Endothelial cell of umbilical vein (primary cell): ENCODE results near the gene SENP8.
A peak's percentile ranks its signal among the peaks of the same experiment; 100 is the strongest.

ENCODE experiments used
- POLR2A ChIP-seq: IDR thresholded peaks from 2 replicates; pipeline ENCODE4 v1.6.1; 2012; ENCODE audit warnings: low read depth, mild to moderate bottlenecking, control low read depth, low read length
- TF ChIP-seq, protein P1 (sequence below), 2 donors: IDR thresholded peaks; 1 replicate in 1 of 2; 2 replicates in 1 of 2; pipeline ENCODE4 v1.5.1; 2011; ENCODE audit warnings: low read length in 2 of 2, mild to moderate bottlenecking in 2 of 2, moderate library complexity in 2 of 2, control low read depth in 1 of 2, inconsistent platforms in 1 of 2, low read depth in 1 of 2; ENCODE audit not compliant: insufficient read depth in 1 of 2; ENCODE audit errors: extremely low read depth in 1 of 2

DNA sequence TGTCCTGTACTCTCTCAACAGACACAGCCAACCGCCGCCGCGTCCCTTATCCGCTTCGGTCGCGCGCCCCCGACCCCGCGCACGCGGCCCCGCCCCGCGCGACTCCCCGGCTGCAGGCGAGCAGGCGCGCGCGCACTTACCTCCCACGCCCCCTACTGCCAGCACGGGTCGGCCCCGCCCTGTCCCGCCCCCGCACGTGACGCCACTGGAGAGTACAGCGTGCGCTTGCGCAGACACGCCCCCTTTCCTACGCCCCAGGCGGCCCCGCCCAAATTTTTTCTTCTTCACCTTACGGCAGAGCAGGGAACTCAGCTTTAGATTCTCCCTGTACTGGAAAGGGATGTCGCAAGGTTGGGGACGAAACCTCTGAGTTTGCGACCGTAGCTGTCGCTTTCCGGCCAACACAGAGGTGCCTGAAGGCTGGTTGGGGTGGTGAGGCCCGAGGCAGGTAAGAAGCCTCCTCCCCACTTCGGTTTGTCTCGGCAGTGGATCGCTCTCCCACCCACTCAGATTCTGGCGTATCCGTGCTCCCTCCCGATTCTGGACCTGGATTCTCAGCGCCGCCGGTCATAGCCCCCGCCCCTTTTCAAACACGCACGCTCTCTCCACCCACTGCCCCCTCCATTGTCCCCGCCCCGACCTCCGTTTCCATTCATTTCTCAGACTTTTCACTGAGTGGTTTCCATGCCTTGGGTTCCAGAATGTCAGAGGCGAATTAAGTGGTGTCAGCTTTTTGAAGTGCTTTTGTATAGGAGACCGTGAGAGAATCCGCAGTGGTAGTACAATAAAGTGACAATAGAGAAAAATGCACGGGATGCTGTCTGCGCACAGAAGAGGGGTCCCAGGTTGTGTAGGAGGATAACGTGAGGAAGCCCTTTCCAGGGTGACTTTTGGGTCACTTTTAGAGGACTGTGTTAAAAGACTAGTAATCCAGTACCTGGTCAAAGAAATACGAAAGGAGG lies at the start of gene SENP8, which contains the start of gene MYO9A:
- peak; percentile 71 for TF ChIP-seq POLR2A
- TF ChIP-seq, protein P1, sequence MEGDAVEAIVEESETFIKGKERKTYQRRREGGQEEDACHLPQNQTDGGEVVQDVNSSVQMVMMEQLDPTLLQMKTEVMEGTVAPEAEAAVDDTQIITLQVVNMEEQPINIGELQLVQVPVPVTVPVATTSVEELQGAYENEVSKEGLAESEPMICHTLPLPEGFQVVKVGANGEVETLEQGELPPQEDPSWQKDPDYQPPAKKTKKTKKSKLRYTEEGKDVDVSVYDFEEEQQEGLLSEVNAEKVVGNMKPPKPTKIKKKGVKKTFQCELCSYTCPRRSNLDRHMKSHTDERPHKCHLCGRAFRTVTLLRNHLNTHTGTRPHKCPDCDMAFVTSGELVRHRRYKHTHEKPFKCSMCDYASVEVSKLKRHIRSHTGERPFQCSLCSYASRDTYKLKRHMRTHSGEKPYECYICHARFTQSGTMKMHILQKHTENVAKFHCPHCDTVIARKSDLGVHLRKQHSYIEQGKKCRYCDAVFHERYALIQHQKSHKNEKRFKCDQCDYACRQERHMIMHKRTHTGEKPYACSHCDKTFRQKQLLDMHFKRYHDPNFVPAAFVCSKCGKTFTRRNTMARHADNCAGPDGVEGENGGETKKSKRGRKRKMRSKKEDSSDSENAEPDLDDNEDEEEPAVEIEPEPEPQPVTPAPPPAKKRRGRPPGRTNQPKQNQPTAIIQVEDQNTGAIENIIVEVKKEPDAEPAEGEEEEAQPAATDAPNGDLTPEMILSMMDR (IDR thresholded peaks at IDR 0.05; ENCODE audit: extremely low read depth in 1 of 2, insufficient read depth in 1 of 2, low read depth in 1 of 2, low read length in 2 of 2): peak in 1 of 2 donors; percentile 13
